OCI-LY7 (cell line): Measurements from ENCODE around the gene DRAM2. TPM values are rescaled to one million over a fixed set of nuclear protein-coding genes. Genes with fewer than 3 reads are reported as not detected.

ENCODE experiments used
- BruUV-seq: library from RNA; stranded (reverse); fragments of 400-500 nt; replicated peaks from 2 replicates; lab custom pipeline; 2021; lab: Mats Ljungman, UMichigan
- CTCF ChIA-PET: fragments of 300-600 bp; sonication (Branson Sonifier 250); formaldehyde crosslinking; loops from one replicate; lab custom pipeline; 2022; ENCODE audit warnings: antibody characterized with exemption; ENCODE audit not compliant: unreplicated experiment; lab: Charles Lee
- POLR2A ChIA-PET: fragments of 300-600 bp; sonication (Branson Sonifier 250); formaldehyde crosslinking; loops from one replicate; lab custom pipeline; 2022; ENCODE audit warnings: antibody characterized with exemption; lab: Charles Lee
- DNase-seq: peaks from one replicate; pipeline ENCODE4 v3.0.0-alpha.2; 2015; ENCODE audit warnings: low spot score
- H2AFZ ChIP-seq: fragments of 200-600 bp; sonication (generic), shearing (Covaris generic); 2 replicates; pipeline ENCODE4 v1.6.1; 2014; ENCODE audit warnings: mild to moderate bottlenecking, antibody characterized with exemption, low read length, moderate library complexity
- H3K27ac ChIP-seq: fragments of 200-600 bp; sonication (generic); 2 replicates; pipeline ENCODE4 v1.5.1; 2014; ENCODE audit warnings: mixed run types, low read depth, mild to moderate bottlenecking, moderate library complexity, low read length, inconsistent platforms; ENCODE audit not compliant: poor library complexity, severe bottlenecking
- H3K36me3 ChIP-seq: fragments of 200-600 bp; sonication (generic); 2 replicates; pipeline ENCODE4 v1.6.1; 2014; ENCODE audit warnings: mild to moderate bottlenecking, antibody characterized with exemption, low read length, moderate library complexity, mixed read lengths; ENCODE audit not compliant: insufficient read depth
- H3K4me1 ChIP-seq: fragments of 200-600 bp; sonication (generic); 2 replicates; pipeline ENCODE4 v1.5.1; 2014; ENCODE audit warnings: mild to moderate bottlenecking, low read length; ENCODE audit not compliant: insufficient read depth, poor library complexity, severe bottlenecking
- H3K4me2 ChIP-seq: fragments of 200-600 bp; sonication (generic); 2 replicates; pipeline ENCODE4 v1.6.1; 2014; ENCODE audit warnings: mild to moderate bottlenecking, low read length
- H3K4me3 ChIP-seq: fragments of 200-600 bp; sonication (generic); 2 replicates; pipeline ENCODE4 v1.5.1; 2014; ENCODE audit warnings: mild to moderate bottlenecking, low read depth, low read length; ENCODE audit not compliant: poor library complexity, severe bottlenecking
- H3K79me2 ChIP-seq: fragments of 200-600 bp; sonication (generic); 2 replicates; pipeline ENCODE4 v1.6.1; 2016; ENCODE audit warnings: low read depth, mild to moderate bottlenecking, low read length, moderate library complexity, mixed read lengths; ENCODE audit not compliant: insufficient read depth
- H3K9me2 ChIP-seq: fragments of 200-600 bp; sonication (generic); 2 replicates; pipeline ENCODE4 v1.6.1; 2016; ENCODE audit warnings: mild to moderate bottlenecking, low read length, mixed read lengths; ENCODE audit not compliant: insufficient read depth
- H3K9me3 ChIP-seq: fragments of 200-600 bp; sonication (generic); 2 replicates; pipeline ENCODE4 v1.6.1; 2014; ENCODE audit warnings: mild to moderate bottlenecking, mixed run types, low read length, mixed read lengths
- H4K20me1 ChIP-seq: fragments of 200-600 bp; sonication (generic); 2 replicates; pipeline ENCODE4 v1.6.1; 2014; ENCODE audit warnings: mild to moderate bottlenecking, antibody characterized with exemption, low read length, moderate library complexity, mixed read lengths; ENCODE audit not compliant: insufficient read depth
- CTCF ChIP-seq: fragments of 200-600 bp; sonication (generic); conservative IDR thresholded peaks from 2 replicates; pipeline ENCODE4 v1.5.1; 2014; ENCODE audit warnings: mild to moderate bottlenecking, antibody characterized with exemption, low read length, moderate library complexity, mixed read lengths
- EZH2phosphoT487 ChIP-seq: fragments of 200-600 bp; sonication (generic); IDR thresholded peaks from 2 replicates; pipeline ENCODE4 v1.6.1; 2018; ENCODE audit warnings: low read depth, borderline replicate concordance, mild to moderate bottlenecking, mixed run types, antibody characterized with exemption, low read length, moderate library complexity, mixed read lengths
- intact Hi-C: fragments of 100-400 bp; cut with micrococcal nuclease; formaldehyde crosslinking; loops from one replicate; pipeline ENCODE4 v1.10.0; 2022; ENCODE audit not compliant: unreplicated experiment
- total RNA-seq, 2 experiments: library from RNA; depleted of rRNA in 1 of 2; stranded (reverse); fragments of >200 nt in 1 of 2; shearing (Covaris generic) in 1 of 2; gene quantifications; 2 replicates each; pipeline ENCODE4 v1.2.3, GENCODE V29; 2014 to 2022

The DRAM2 gene
- total RNA-seq, 2 experiments from 2014 or later: 83.5 to 84.2 TPM

- Histone ChIP-seq H4K20me1 (peaks cover 35% of the 10 kb centered on the region), H3K9me3 (no peaks in the 10 kb centered on the region), H3K4me1 (peaks cover 63% of the 10 kb centered on the region), H3K36me3 (peaks cover 44% of the 10 kb centered on the region), H3K9me2 (no peaks in the 10 kb centered on the region), H3K4me2 (peak overlapping the region; percentile 85), H3K27ac (peak overlapping the region; percentile 91), H2AFZ (no peak overlapping the region), H3K79me2 (peaks cover 95% of the 10 kb centered on the region), H3K4me3 (peak overlapping the region; percentile 94)
- intact Hi-C loops: loop anchor here (5.0 kb wide), 2 partner anchors 60 to 265 kb away; partner anchors contain the start of gene DENND2D
- DNase-seq: peak; percentile 34
- no TSS peak for BruUV-seq
- ChIA-PET POLR2A (interaction anchor here (0.8 to 9.5 kb wide), 14 partner anchors 9 to 372 kb away, joined by 3 to 114 read pairs (median 4); no protein-coding TSS in a partner anchor), CTCF (no interaction called here)
- TF ChIP-seq CTCF: no peak
- TF ChIP-seq EZH2phosphoT487: no peak
These were observed 2.6 kb upstream of the DRAM2 start for GRCh38 chr1:111142356-111142975.

- peak overlapping the region; percentile 85 for H3K4me2 ChIP-seq
- H3K4me3 ChIP-seq: peak overlapping the region; percentile 94
- intact Hi-C loops: loop anchor here (5.0 kb wide), 2 partner anchors 61 to 266 kb away; partner anchors contain the start of gene DENND2D
- TF ChIP-seq CTCF (no peak), EZH2phosphoT487 (no peak)
- DNase-seq: no peak
- H4K20me1 ChIP-seq: peaks cover 30% of the 10 kb centered on the region; the same call in 1 of the 2 replicates
- H3K36me3 ChIP-seq: peaks cover 42% of the 10 kb centered on the region
- no peaks in the 10 kb centered on the region for H3K9me2 ChIP-seq
- ChIA-PET POLR2A (interaction anchor here (0.6 to 9.5 kb wide), 14 partner anchors 9 to 372 kb away, joined by 3 to 114 read pairs (median 4); no protein-coding TSS in a partner anchor), CTCF (no interaction called here)
- peaks cover 90% of the 10 kb centered on the region for H3K79me2 ChIP-seq
- H2AFZ ChIP-seq: no peak overlapping the region
- TSS peak; percentile 44 for BruUV-seq
- H3K9me3 ChIP-seq: no peaks in the 10 kb centered on the region
- peak overlapping the region; percentile 91 for H3K27ac ChIP-seq
- H3K4me1 ChIP-seq: peaks cover 57% of the 10 kb centered on the region
These were observed 1.6 kb upstream of the DRAM2 start for GRCh38 chr1:111141245-111142220.
